ENCODE data around the gene C2CD4D. TPM values are rescaled to one million over a fixed set of nuclear protein-coding genes. Genes with fewer than 3 reads are reported as not detected.

Gene C2CD4D
- total RNA-seq, 1 experiment from 2014 or later = 0.17 TPM

- Histone ChIP-seq H3K79me2 (ENCODE audit: insufficient read depth, low read length) (no peaks in the 10 kb centered on the region), H3K9ac (ENCODE audit: low read length) (no peak overlapping the region), H3K27me3 (ENCODE audit: insufficient read depth, low read length) (peaks cover 6% of the 10 kb centered on the region; the same call in 1 of the 2 replicates), H4K20me1 (ENCODE audit: insufficient read depth) (no peaks in the 10 kb centered on the region), H3K4me1 (ENCODE audit: control insufficient read depth in 1 of 2, insufficient read depth in 2 of 2, low read length in 2 of 2) (no peaks in the 10 kb centered on the region), H3K27ac (ENCODE audit: low read depth, low read length) (no peak overlapping the region), H3K4me3 (replicated peaks in 1 of 2; ENCODE audit: low read depth in 1 of 2, low read length in 2 of 2) (no peak overlapping the region), H3K4me2 (ENCODE audit: low read length) (no peak overlapping the region), H2AFZ (ENCODE audit: low read depth, low read length, poor library complexity, severe bottlenecking) (no peak overlapping the region), H3K9me2 (ENCODE audit: insufficient read depth) (no peaks in the 10 kb centered on the region), H3K36me3 (ENCODE audit: control insufficient read depth in 1 of 2, insufficient read depth in 2 of 2, low read length in 2 of 2) (no peaks in the 10 kb centered on the region), H3K9me3 (ENCODE audit: control insufficient read depth in 1 of 2, insufficient read depth in 1 of 2, low read depth in 1 of 2, low read length in 2 of 2) (no peaks in the 10 kb centered on the region)
- ChIA-PET CTCF (no interaction called here), RAD21 (ENCODE audit: low non-redundant PET in 1 of 2, low total read pairs in 2 of 2, uncharacterized antibody in 2 of 2, unreplicated experiment in 2 of 2) (no interaction called here), POLR2A (no interaction called here)
- BruUV-seq (replicated peaks) = no TSS peak
- no peak for ATAC-seq
- no peak for TF ChIP-seq MAX (IDR thresholded peaks at IDR 0.05)
- TF ChIP-seq, protein P1, sequence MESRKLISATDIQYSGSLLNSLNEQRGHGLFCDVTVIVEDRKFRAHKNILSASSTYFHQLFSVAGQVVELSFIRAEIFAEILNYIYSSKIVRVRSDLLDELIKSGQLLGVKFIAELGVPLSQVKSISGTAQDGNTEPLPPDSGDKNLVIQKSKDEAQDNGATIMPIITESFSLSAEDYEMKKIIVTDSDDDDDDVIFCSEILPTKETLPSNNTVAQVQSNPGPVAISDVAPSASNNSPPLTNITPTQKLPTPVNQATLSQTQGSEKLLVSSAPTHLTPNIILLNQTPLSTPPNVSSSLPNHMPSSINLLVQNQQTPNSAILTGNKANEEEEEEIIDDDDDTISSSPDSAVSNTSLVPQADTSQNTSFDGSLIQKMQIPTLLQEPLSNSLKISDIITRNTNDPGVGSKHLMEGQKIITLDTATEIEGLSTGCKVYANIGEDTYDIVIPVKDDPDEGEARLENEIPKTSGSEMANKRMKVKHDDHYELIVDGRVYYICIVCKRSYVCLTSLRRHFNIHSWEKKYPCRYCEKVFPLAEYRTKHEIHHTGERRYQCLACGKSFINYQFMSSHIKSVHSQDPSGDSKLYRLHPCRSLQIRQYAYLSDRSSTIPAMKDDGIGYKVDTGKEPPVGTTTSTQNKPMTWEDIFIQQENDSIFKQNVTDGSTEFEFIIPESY (IDR thresholded peaks at IDR 0.05; ENCODE audit: extremely low read depth, insufficient replicate concordance, low read length) = no peak
- no peak for TF ChIP-seq YY1 (IDR thresholded peaks at IDR 0.05; ENCODE audit: extremely low read depth, insufficient replicate concordance, low read depth, low read length)
- no peak for TF ChIP-seq SRF (IDR thresholded peaks at IDR 0.05; ENCODE audit: low read depth)
- no peak for TF ChIP-seq CEBPB (IDR thresholded peaks at IDR 0.05; ENCODE audit: low read depth)
- TF ChIP-seq REST (IDR thresholded peaks at IDR 0.05; ENCODE audit: low read depth) = no peak
- TF ChIP-seq SP1 (IDR thresholded peaks at IDR 0.05; ENCODE audit: low read depth) = no peak
- TF ChIP-seq SIN3A (IDR thresholded peaks at IDR 0.05; ENCODE audit: low read depth) = no peak
- TF ChIP-seq RAD21 (IDR thresholded peaks at IDR 0.05; ENCODE audit: low read depth) = no peak
- no peak for TF ChIP-seq JUND (IDR thresholded peaks at IDR 0.05)
- no peak for DNase-seq (ENCODE audit: low read depth, low spot score)
- intact Hi-C loops (cut with micrococcal nuclease) = no loop called here
Observed at GRCh38 chr1:151811181-151811580, 28.4 kb downstream of the C2CD4D start.
